ENCODE measurements around the gene ADGRD1.
"Not testable (repeated sequence)": the region's sequence is repeated elsewhere in the genome, so short reads cannot be mapped to it uniquely, and the experiment has no call there.

Gene ADGRD1
- long read RNA-seq, partial matches to known transcripts: 0 of 2 reads
- long read RNA-seq, other reads (novel, unspliced or antisense): 2 of 2 reads

- peak within 1 kb of the TSS; percentile 7; the same call in 1 of the 2 replicates for H3K4me3 ChIP-seq (replicated peaks; ENCODE audit: insufficient read depth, low read length)
- TF ChIP-seq POLR2AphosphoS5 (IDR thresholded peaks at IDR 0.05; ENCODE audit: low read depth) (no peak), SPI1 (IDR thresholded peaks at IDR 0.05; ENCODE audit: borderline replicate concordance, low read depth) (peak; percentile 52; the same call in 1 of the 2 replicates)
- DNase-seq (ENCODE audit: low read depth in 1 of 2, low spot score in 1 of 2): peak; percentile 58 to 80
- H3K27me3 ChIP-seq (ENCODE audit: insufficient read depth, poor library complexity, severe bottlenecking): no peaks in the 10 kb centered on the region
- no peak within 1 kb of the TSS for H3K27ac ChIP-seq (replicated peaks)
Observed at GRCh38 chr12:130953771-130954543, at the start of gene ADGRD1. Gene ADGRD1, plus strand, starts transcription at chr12:130953907. Its CDS starts 559 bp downstream, at chr12:130954466.

DNA sequence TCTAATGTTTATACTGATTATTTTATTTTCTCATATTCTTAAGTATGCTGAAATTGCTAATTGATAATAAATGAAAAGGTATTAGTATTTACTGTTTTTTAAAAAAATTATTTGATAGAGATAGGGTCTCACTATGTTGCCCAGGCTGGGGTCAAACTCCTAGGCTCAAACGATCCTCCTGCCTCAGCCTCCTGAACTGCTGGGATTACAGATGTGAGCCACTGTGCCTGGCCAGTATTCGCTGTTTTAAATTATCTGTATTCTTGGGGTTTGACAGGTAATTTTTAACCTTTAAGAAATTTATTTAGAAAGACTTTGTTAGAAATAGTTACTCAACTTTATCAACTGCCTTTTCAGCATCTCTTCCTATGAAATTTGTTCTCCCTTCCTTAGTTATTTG is 49.6 kb upstream of the ADGRD1 start:
- no peak for DNase-seq (ENCODE audit: low read depth in 1 of 2, low spot score in 1 of 2)
- Histone ChIP-seq H3K4me3 (replicated peaks; ENCODE audit: insufficient read depth, low read length) (no peak overlapping the region), H3K27ac (replicated peaks) (no peak overlapping the region), H3K27me3 (ENCODE audit: insufficient read depth, poor library complexity, severe bottlenecking) (no peaks in the 10 kb centered on the region)
- TF ChIP-seq SPI1 (IDR thresholded peaks at IDR 0.05; ENCODE audit: borderline replicate concordance, low read depth) (no peak), POLR2AphosphoS5 (IDR thresholded peaks at IDR 0.05; ENCODE audit: low read depth) (no peak), GABPA (IDR thresholded peaks at IDR 0.05; ENCODE audit: low read depth) (no peak)
- TF ChIP-seq, protein P1, sequence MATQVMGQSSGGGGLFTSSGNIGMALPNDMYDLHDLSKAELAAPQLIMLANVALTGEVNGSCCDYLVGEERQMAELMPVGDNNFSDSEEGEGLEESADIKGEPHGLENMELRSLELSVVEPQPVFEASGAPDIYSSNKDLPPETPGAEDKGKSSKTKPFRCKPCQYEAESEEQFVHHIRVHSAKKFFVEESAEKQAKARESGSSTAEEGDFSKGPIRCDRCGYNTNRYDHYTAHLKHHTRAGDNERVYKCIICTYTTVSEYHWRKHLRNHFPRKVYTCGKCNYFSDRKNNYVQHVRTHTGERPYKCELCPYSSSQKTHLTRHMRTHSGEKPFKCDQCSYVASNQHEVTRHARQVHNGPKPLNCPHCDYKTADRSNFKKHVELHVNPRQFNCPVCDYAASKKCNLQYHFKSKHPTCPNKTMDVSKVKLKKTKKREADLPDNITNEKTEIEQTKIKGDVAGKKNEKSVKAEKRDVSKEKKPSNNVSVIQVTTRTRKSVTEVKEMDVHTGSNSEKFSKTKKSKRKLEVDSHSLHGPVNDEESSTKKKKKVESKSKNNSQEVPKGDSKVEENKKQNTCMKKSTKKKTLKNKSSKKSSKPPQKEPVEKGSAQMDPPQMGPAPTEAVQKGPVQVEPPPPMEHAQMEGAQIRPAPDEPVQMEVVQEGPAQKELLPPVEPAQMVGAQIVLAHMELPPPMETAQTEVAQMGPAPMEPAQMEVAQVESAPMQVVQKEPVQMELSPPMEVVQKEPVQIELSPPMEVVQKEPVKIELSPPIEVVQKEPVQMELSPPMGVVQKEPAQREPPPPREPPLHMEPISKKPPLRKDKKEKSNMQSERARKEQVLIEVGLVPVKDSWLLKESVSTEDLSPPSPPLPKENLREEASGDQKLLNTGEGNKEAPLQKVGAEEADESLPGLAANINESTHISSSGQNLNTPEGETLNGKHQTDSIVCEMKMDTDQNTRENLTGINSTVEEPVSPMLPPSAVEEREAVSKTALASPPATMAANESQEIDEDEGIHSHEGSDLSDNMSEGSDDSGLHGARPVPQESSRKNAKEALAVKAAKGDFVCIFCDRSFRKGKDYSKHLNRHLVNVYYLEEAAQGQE (IDR thresholded peaks at IDR 0.05; ENCODE audit: insufficient replicate concordance, low read depth): no peak
- TF ChIP-seq, protein P2, sequence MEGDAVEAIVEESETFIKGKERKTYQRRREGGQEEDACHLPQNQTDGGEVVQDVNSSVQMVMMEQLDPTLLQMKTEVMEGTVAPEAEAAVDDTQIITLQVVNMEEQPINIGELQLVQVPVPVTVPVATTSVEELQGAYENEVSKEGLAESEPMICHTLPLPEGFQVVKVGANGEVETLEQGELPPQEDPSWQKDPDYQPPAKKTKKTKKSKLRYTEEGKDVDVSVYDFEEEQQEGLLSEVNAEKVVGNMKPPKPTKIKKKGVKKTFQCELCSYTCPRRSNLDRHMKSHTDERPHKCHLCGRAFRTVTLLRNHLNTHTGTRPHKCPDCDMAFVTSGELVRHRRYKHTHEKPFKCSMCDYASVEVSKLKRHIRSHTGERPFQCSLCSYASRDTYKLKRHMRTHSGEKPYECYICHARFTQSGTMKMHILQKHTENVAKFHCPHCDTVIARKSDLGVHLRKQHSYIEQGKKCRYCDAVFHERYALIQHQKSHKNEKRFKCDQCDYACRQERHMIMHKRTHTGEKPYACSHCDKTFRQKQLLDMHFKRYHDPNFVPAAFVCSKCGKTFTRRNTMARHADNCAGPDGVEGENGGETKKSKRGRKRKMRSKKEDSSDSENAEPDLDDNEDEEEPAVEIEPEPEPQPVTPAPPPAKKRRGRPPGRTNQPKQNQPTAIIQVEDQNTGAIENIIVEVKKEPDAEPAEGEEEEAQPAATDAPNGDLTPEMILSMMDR (IDR thresholded peaks at IDR 0.05; ENCODE audit: insufficient read depth, low read length): no peak

- H3K27ac ChIP-seq (replicated peaks); DNase-seq (ENCODE audit: low read depth in 1 of 2, low spot score in 1 of 2); H3K4me3 ChIP-seq (replicated peaks; ENCODE audit: insufficient read depth, low read length); H3K27me3 ChIP-seq (ENCODE audit: insufficient read depth, poor library complexity, severe bottlenecking): not testable (repeated sequence)
Observed at GRCh38 chr12:130904936-130905455, 48.7 kb upstream of the ADGRD1 start.

- no peak overlapping the region for H3K27ac ChIP-seq (replicated peaks)
Observed at GRCh38 chr12:130909111-130909510, 44.6 kb upstream of the ADGRD1 start.

More at GRCh38 chr12:130909111-130909510, 44.6 kb upstream of the ADGRD1 start:
- DNase-seq (ENCODE audit: low read depth in 1 of 2, low spot score in 1 of 2): no peak
- TF ChIP-seq, protein P2 (IDR thresholded peaks at IDR 0.05; ENCODE audit: insufficient read depth, low read length): no peak
- TF ChIP-seq, protein P1 (IDR thresholded peaks at IDR 0.05; ENCODE audit: insufficient replicate concordance, low read depth): no peak
- TF ChIP-seq SPI1 (IDR thresholded peaks at IDR 0.05; ENCODE audit: borderline replicate concordance, low read depth): no peak
- TF ChIP-seq GABPA (IDR thresholded peaks at IDR 0.05; ENCODE audit: low read depth): no peak
- TF ChIP-seq POLR2AphosphoS5 (IDR thresholded peaks at IDR 0.05; ENCODE audit: low read depth): no peak
- Histone ChIP-seq H3K4me3 (replicated peaks; ENCODE audit: insufficient read depth, low read length) (no peak overlapping the region), H3K27me3 (ENCODE audit: insufficient read depth, poor library complexity, severe bottlenecking) (peaks cover 2% of the 10 kb centered on the region)
